H9 (cell line): ENCODE measurements around the gene NPLOC4. TPM values are rescaled to one million over a fixed set of nuclear protein-coding genes. Genes with fewer than 3 reads are reported as not detected.

Experiments used
- DNase-seq: peaks from one replicate; pipeline ENCODE4 v3.0.0-alpha.2; 2017
- H2AFZ ChIP-seq: one replicate; pipeline ENCODE4 v1.6.1; 2013; ENCODE audit warnings: mild to moderate bottlenecking, low read length, control low read depth, moderate library complexity
- H2AK5ac ChIP-seq: 2 replicates; pipeline ENCODE4 v1.6.1; 2013; ENCODE audit warnings: low read length, control low read depth, mixed read lengths; ENCODE audit not compliant: insufficient read length
- H2BK120ac ChIP-seq: one replicate; pipeline ENCODE4 v1.6.1; 2013; ENCODE audit warnings: low read depth, mild to moderate bottlenecking, low read length, control low read depth, inconsistent platforms; ENCODE audit not compliant: poor library complexity, severe bottlenecking
- H2BK12ac ChIP-seq: 2 replicates; pipeline ENCODE4 v1.6.1; 2013; ENCODE audit warnings: low read length, control low read depth, mixed read lengths, low read depth; ENCODE audit not compliant: insufficient read length
- H2BK15ac ChIP-seq: 2 replicates; pipeline ENCODE4 v1.6.1; 2013; ENCODE audit warnings: low read depth, low read length, control low read depth
- H2BK20ac ChIP-seq: one replicate; pipeline ENCODE4 v1.6.1; 2013; ENCODE audit warnings: low read depth, mild to moderate bottlenecking, low read length, control low read depth, inconsistent platforms; ENCODE audit not compliant: poor library complexity, severe bottlenecking
- H2BK5ac ChIP-seq: 2 replicates; pipeline ENCODE4 v1.6.1; 2013; ENCODE audit warnings: low read length, control low read depth, mixed read lengths; ENCODE audit not compliant: insufficient read length
- H3K14ac ChIP-seq: 2 replicates; pipeline ENCODE4 v1.6.1; 2013; ENCODE audit warnings: low read length, control low read depth; ENCODE audit not compliant: insufficient read depth
- H3K18ac ChIP-seq: 2 replicates; pipeline ENCODE4 v1.6.1; 2013; ENCODE audit warnings: low read depth, mild to moderate bottlenecking, mixed read lengths, low read length, control low read depth; ENCODE audit not compliant: insufficient read length
- H3K23ac ChIP-seq: 2 replicates; pipeline ENCODE4 v1.6.1; 2013; ENCODE audit warnings: low read length, control low read depth, mixed read lengths, low read depth; ENCODE audit not compliant: insufficient read length
- H3K23me2 ChIP-seq: 2 replicates; pipeline ENCODE4 v1.6.1; 2013; ENCODE audit warnings: low read depth, mild to moderate bottlenecking, mixed read lengths, low read length, control low read depth; ENCODE audit not compliant: insufficient read length, poor library complexity, severe bottlenecking
- H3K27ac ChIP-seq: 2 replicates; pipeline ENCODE4 v1.5.1; 2013; ENCODE audit warnings: low read length, control low read depth, mixed read lengths, low read depth; ENCODE audit not compliant: insufficient read length
- H3K27me3 ChIP-seq: 2 replicates; pipeline ENCODE4 v1.6.1; 2013; ENCODE audit warnings: low read length, control low read depth, inconsistent platforms; ENCODE audit not compliant: insufficient read depth
- H3K4ac ChIP-seq: 2 replicates; pipeline ENCODE4 v1.6.1; 2013; ENCODE audit warnings: low read depth, mild to moderate bottlenecking, control low read depth, inconsistent platforms, low read length, moderate library complexity
- H3K4me1 ChIP-seq: 2 replicates; pipeline ENCODE4 v1.6.1; 2013; ENCODE audit warnings: low read length, control low read depth, inconsistent platforms; ENCODE audit not compliant: insufficient read depth
- H3K4me2 ChIP-seq: 2 replicates; pipeline ENCODE4 v1.6.1; 2013; ENCODE audit warnings: low read length, control low read depth, mixed read lengths; ENCODE audit not compliant: insufficient read length, insufficient read depth
- H3K56ac ChIP-seq: 2 replicates; pipeline ENCODE4 v1.6.1; 2013; ENCODE audit warnings: low read depth, mild to moderate bottlenecking, mixed read lengths, low read length, control low read depth; ENCODE audit not compliant: insufficient read length
- H3K79me1 ChIP-seq: 2 replicates; pipeline ENCODE4 v1.6.1; 2013; ENCODE audit warnings: low read depth, mild to moderate bottlenecking, moderate library complexity, low read length, control low read depth, inconsistent platforms; ENCODE audit not compliant: insufficient read depth, poor library complexity, severe bottlenecking
- H3K79me2 ChIP-seq: 2 replicates; pipeline ENCODE4 v1.6.1; 2013; ENCODE audit warnings: low read length, control low read depth, inconsistent platforms; ENCODE audit not compliant: insufficient read depth
- H3K9ac ChIP-seq: 2 replicates; pipeline ENCODE4 v1.6.1; 2013; ENCODE audit warnings: low read length, control low read depth, mixed read lengths; ENCODE audit not compliant: insufficient read length; ENCODE audit errors: extremely low read depth
- H3K9me3 ChIP-seq: one replicate; pipeline ENCODE4 v1.6.1; 2013; ENCODE audit warnings: low read depth, low read length, inconsistent platforms; ENCODE audit not compliant: control insufficient read depth
- H3T11ph ChIP-seq: one replicate; pipeline ENCODE4 v1.6.1; 2013; ENCODE audit warnings: mild to moderate bottlenecking, low read length, control low read depth, inconsistent platforms
- H4K20me1 ChIP-seq: one replicate; pipeline ENCODE4 v1.6.1; 2013; ENCODE audit not compliant: control insufficient read depth, insufficient read length, insufficient read depth
- H4K5ac ChIP-seq: 2 replicates; pipeline ENCODE4 v1.6.1; 2013; ENCODE audit warnings: low read depth, mild to moderate bottlenecking, mixed read lengths, low read length, control low read depth; ENCODE audit not compliant: insufficient read length
- H4K8ac ChIP-seq: replicated peaks from 2 replicates; pipeline ENCODE4 v1.6.1; 2013; ENCODE audit warnings: low read length, control low read depth, mixed read lengths, low read depth; ENCODE audit not compliant: insufficient read length
- H4K91ac ChIP-seq: 2 replicates; pipeline ENCODE4 v1.6.1; 2013; ENCODE audit warnings: low read depth, mild to moderate bottlenecking, moderate library complexity, mixed read lengths, low read length, control low read depth; ENCODE audit not compliant: insufficient read length
- H3K27ac Mint-ChIP-seq, 3 experiments: 2 replicates in 2 of 3; 3 replicates in 1 of 3; pipeline ENCODE4 v1.8.0; 2020 to 2021; ENCODE audit warnings: mixed read lengths in 3 of 3, mild to moderate bottlenecking in 1 of 3, moderate library complexity in 1 of 3
- H3K27me3 Mint-ChIP-seq: 2 replicates; pipeline ENCODE4 v1.8.0; 2021; ENCODE audit warnings: low read depth, mild to moderate bottlenecking, moderate library complexity, mixed read lengths
- H3K36me3 Mint-ChIP-seq, 3 experiments: 2 replicates in 2 of 3; 3 replicates in 1 of 3; pipeline ENCODE4 v1.8.0; 2020 to 2021; ENCODE audit warnings: low read depth in 3 of 3, mixed read lengths in 3 of 3; ENCODE audit not compliant: insufficient read depth in 1 of 3
- H3K4me1 Mint-ChIP-seq, 2 experiments: 2 replicates each; pipeline ENCODE4 v1.8.0; 2020; ENCODE audit warnings: mixed read lengths in 2 of 2
- H3K4me3 Mint-ChIP-seq, 2 experiments: 2 replicates in 1 of 2; 3 replicates in 1 of 2; pipeline ENCODE4 v1.8.0; 2020 to 2021; ENCODE audit warnings: mild to moderate bottlenecking in 2 of 2, mixed read lengths in 2 of 2, moderate library complexity in 1 of 2
- H3K9me3 Mint-ChIP-seq, 2 experiments: 2 replicates in 1 of 2; 3 replicates in 1 of 2; pipeline ENCODE4 v1.8.0; 2020; ENCODE audit warnings: mild to moderate bottlenecking in 2 of 2, mixed read lengths in 2 of 2, moderate library complexity in 1 of 2
- WGBS: extraction: QIAGEN DNeasy Blood & Tissue Kit; methylation state at CpG from one replicate; pipeline ENCODE4 v1.1.7; 2013; ENCODE audit warnings: missing lambda C conversion rate, low lambda C conversion rate, mixed read lengths; ENCODE audit not compliant: insufficient read length; ENCODE audit errors: extremely low coverage; 5-methylcytosine and 5-hydroxymethylcytosine counted together
- total RNA-seq: library from RNA; stranded (reverse); gene quantifications from 2 replicates; pipeline ENCODE4 v1.2.1, GENCODE V29; 2021
- TF ChIP-seq, protein P1 (sequence below): fragments of 200-600 bp; sonication (generic); conservative IDR thresholded peaks from 3 replicates; pipeline ENCODE4 v1.8.0; 2021; ENCODE audit warnings: antibody characterized with exemption, mild to moderate bottlenecking

Gene NPLOC4
- total RNA-seq, 1 experiment from 2014 or later = 103 TPM

DNA sequence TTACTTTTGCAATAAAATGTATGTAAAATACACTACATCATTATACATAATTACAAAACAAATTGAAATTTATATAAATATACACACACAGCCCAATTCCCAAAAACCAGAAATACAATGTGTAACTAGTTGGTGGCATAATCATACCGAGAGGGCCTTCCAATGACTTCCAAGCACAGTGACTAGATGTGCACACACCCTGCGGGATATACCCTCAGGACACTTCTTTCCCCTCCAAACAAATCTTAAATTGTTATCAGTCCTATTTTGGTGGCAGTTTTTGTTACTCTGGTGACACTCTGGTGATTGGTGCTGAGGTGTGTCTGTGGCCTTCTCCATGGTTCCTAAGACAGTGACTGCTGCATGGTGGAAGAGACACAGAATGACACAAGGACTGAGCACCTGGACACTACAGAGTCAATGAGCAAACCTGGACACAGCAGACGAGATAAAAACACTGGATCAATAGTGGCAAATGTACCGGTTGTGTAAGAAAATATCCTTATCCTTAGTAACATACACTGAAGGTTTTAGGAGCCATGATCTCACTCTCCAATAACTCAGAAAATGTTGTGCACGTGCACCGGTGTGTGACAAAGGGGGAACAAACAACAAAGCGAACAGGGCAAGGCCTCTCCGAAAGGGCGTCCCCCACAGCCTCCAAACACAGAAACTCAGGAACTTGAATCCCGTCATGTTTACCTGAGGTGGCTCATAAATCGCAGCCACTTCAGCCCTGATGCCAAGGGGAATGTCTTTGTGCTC is 32.9 kb downstream of the NPLOC4 start:
- no peak overlapping the region for H3K23ac ChIP-seq
- no peaks in the 10 kb centered on the region for H3K9me3 ChIP-seq
- no peaks in the 10 kb centered on the region for H3K4me1 Mint-ChIP-seq
- no peaks in the 10 kb centered on the region for H3K9me3 Mint-ChIP-seq
- no peak overlapping the region for H2BK5ac ChIP-seq
- no peaks in the 10 kb centered on the region for H3K27me3 ChIP-seq
- H4K91ac ChIP-seq = no peak overlapping the region
- H3K4ac ChIP-seq = no peak overlapping the region
- no peak overlapping the region for H3K14ac ChIP-seq
- no peak overlapping the region for H2BK20ac ChIP-seq
- no peak overlapping the region for H4K8ac ChIP-seq
- no peak overlapping the region for H3K4me2 ChIP-seq
- H3K18ac ChIP-seq = no peak overlapping the region
- no peak overlapping the region for H3K4me3 Mint-ChIP-seq
- H3K27me3 Mint-ChIP-seq = no peaks in the 10 kb centered on the region
- H2AFZ ChIP-seq = no peak overlapping the region
- no peak overlapping the region for H3K27ac Mint-ChIP-seq
- no peak overlapping the region for H4K5ac ChIP-seq
- no peak overlapping the region for H3K9ac ChIP-seq
- TF ChIP-seq, protein P1, sequence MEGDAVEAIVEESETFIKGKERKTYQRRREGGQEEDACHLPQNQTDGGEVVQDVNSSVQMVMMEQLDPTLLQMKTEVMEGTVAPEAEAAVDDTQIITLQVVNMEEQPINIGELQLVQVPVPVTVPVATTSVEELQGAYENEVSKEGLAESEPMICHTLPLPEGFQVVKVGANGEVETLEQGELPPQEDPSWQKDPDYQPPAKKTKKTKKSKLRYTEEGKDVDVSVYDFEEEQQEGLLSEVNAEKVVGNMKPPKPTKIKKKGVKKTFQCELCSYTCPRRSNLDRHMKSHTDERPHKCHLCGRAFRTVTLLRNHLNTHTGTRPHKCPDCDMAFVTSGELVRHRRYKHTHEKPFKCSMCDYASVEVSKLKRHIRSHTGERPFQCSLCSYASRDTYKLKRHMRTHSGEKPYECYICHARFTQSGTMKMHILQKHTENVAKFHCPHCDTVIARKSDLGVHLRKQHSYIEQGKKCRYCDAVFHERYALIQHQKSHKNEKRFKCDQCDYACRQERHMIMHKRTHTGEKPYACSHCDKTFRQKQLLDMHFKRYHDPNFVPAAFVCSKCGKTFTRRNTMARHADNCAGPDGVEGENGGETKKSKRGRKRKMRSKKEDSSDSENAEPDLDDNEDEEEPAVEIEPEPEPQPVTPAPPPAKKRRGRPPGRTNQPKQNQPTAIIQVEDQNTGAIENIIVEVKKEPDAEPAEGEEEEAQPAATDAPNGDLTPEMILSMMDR = no peak
- no peak overlapping the region for H2BK15ac ChIP-seq
- H4K20me1 ChIP-seq = no peaks in the 10 kb centered on the region
- H3K56ac ChIP-seq = no peak overlapping the region
- H2BK12ac ChIP-seq = no peak overlapping the region
- DNase-seq = no peak
- H3K27ac ChIP-seq = no peak overlapping the region
- no peak overlapping the region for H3T11ph ChIP-seq
- H3K23me2 ChIP-seq = no peaks in the 10 kb centered on the region
- no peak overlapping the region for H2AK5ac ChIP-seq
- no peaks in the 10 kb centered on the region for H3K4me1 ChIP-seq
- no peaks in the 10 kb centered on the region for H3K79me2 ChIP-seq
- no peak overlapping the region for H2BK120ac ChIP-seq
- peaks cover 3% of the 10 kb centered on the region for H3K79me1 ChIP-seq
- no CpG with 5 or more reads among the region's 11 CpGs for WGBS
- H3K36me3 Mint-ChIP-seq = peaks cover 21 to 82% (median 67%) of the 10 kb centered on the region in 3 experiments; a peak in 6 of 7 replicates
